LNCaP clone FGC (cell line): ENCODE measurements around the gene CASKIN1.

ENCODE experiments used
- DNase-seq: peaks from one replicate; pipeline ENCODE4 v3.0.0-alpha.2; 2011; ENCODE audit warnings: low read depth
- H3K4me3 ChIP-seq: 2 replicates; pipeline ENCODE4 v1.5.1; 2011; ENCODE audit warnings: mild to moderate bottlenecking, low read depth, low read length, control low read depth
- CTCF ChIP-seq: IDR thresholded peaks from 2 replicates; pipeline ENCODE4 v1.5.1; 2012; ENCODE audit warnings: mild to moderate bottlenecking; ENCODE audit not compliant: control insufficient read depth, insufficient read depth; ENCODE audit errors: extremely low read depth

Gene CASKIN1

GRCh38 chr16:2196981-2197511 is 641 bp upstream of the CASKIN1 start:
- DNase-seq: no peak

GRCh38 chr16:2195322-2196161 is 863 bp downstream of the CASKIN1 start:
- peak overlapping the region; percentile 52 for H3K4me3 ChIP-seq
- TF ChIP-seq CTCF: no peak
- no peak for DNase-seq

More at GRCh38 chr16:2196981-2197511, 641 bp upstream of the CASKIN1 start:
- TF ChIP-seq CTCF: no peak
- H3K4me3 ChIP-seq: no peak overlapping the region

GRCh38 chr16:2194852-2195321 is 1.5 kb downstream of the CASKIN1 start:
- TF ChIP-seq CTCF: peak; percentile 82
- DNase-seq: peak; percentile 40
- H3K4me3 ChIP-seq: peak overlapping the region; percentile 52; the same call in 1 of the 2 replicates

- H3K4me3 ChIP-seq: no peak overlapping the region
- DNase-seq: no peak
- TF ChIP-seq CTCF: no peak
Measured at GRCh38 chr16:2194166-2194834, 2.1 kb downstream of the CASKIN1 start.

- no peak for TF ChIP-seq CTCF
- DNase-seq: no peak
- H3K4me3 ChIP-seq: no peak overlapping the region
Measured at GRCh38 chr16:2191446-2191706, 5.0 kb downstream of the CASKIN1 start.

- DNase-seq: no peak
- no peak for TF ChIP-seq CTCF
- H3K4me3 ChIP-seq: no peak overlapping the region
Measured at GRCh38 chr16:2190659-2191445, 5.6 kb downstream of the CASKIN1 start.
